ENCODE measurements around the gene CDH23.

DNA sequence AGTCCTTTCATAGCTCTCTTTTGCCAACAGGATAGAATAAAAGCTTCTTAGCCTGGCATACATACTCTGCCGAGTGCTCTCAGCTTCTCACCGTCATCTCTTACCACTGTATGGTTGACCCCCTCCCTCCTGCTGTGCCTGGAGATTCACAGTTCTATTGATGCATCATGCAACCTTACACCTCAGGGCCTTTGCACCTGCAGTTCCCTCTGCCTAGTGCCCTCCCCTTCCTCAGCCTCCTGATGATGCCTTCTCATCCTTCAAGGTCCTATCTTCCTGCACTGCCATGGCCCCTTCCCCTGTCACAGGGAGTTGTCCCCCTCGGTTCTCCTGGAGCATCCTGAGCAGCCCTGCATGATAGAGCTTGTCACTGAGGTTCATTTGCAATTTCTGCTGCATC is 81.5 kb downstream of the CDH23 start:
- TF ChIP-seq, protein P1, sequence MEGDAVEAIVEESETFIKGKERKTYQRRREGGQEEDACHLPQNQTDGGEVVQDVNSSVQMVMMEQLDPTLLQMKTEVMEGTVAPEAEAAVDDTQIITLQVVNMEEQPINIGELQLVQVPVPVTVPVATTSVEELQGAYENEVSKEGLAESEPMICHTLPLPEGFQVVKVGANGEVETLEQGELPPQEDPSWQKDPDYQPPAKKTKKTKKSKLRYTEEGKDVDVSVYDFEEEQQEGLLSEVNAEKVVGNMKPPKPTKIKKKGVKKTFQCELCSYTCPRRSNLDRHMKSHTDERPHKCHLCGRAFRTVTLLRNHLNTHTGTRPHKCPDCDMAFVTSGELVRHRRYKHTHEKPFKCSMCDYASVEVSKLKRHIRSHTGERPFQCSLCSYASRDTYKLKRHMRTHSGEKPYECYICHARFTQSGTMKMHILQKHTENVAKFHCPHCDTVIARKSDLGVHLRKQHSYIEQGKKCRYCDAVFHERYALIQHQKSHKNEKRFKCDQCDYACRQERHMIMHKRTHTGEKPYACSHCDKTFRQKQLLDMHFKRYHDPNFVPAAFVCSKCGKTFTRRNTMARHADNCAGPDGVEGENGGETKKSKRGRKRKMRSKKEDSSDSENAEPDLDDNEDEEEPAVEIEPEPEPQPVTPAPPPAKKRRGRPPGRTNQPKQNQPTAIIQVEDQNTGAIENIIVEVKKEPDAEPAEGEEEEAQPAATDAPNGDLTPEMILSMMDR (IDR thresholded peaks at IDR 0.05; ENCODE audit: poor library complexity): no peak
- no peak for TF ChIP-seq EZH2 (IDR thresholded peaks at IDR 0.05; ENCODE audit: borderline replicate concordance)
- TF ChIP-seq EZH2phosphoT487 (IDR thresholded peaks at IDR 0.05; ENCODE audit: low read depth, severe bottlenecking, unreplicated experiment): no peak
